Measurements from ENCODE around the gene ERCC4.

DNA sequence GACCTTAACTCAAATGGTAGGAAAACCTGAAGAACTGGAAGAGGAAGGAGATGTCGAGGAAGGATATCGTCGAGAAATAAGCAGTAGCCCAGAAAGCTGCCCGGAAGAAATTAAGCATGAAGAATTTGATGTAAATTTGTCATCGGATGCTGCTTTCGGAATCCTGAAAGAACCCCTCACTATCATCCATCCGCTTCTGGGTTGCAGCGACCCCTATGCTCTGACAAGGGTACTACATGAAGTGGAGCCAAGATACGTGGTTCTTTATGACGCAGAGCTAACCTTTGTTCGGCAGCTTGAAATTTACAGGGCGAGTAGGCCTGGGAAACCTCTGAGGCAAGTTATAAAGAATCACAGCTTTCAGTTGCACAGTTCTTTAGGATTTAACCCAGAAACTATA lies 15.5 kb downstream of the ERCC4 start:
- TF ChIP-seq, protein P1, sequence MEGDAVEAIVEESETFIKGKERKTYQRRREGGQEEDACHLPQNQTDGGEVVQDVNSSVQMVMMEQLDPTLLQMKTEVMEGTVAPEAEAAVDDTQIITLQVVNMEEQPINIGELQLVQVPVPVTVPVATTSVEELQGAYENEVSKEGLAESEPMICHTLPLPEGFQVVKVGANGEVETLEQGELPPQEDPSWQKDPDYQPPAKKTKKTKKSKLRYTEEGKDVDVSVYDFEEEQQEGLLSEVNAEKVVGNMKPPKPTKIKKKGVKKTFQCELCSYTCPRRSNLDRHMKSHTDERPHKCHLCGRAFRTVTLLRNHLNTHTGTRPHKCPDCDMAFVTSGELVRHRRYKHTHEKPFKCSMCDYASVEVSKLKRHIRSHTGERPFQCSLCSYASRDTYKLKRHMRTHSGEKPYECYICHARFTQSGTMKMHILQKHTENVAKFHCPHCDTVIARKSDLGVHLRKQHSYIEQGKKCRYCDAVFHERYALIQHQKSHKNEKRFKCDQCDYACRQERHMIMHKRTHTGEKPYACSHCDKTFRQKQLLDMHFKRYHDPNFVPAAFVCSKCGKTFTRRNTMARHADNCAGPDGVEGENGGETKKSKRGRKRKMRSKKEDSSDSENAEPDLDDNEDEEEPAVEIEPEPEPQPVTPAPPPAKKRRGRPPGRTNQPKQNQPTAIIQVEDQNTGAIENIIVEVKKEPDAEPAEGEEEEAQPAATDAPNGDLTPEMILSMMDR (IDR thresholded peaks at IDR 0.05; ENCODE audit: low read depth, low read length): peak; percentile 44
- TF ChIP-seq MYC (IDR thresholded peaks at IDR 0.05; ENCODE audit: low read depth, low read length) (no peak), POLR2A (IDR thresholded peaks at IDR 0.05; ENCODE audit: extremely low read depth, insufficient read length) (no peak)
